Memory B cell (primary cell): Measurements from ENCODE around the gene ZNF836.

Experiments
- ATAC-seq: fragments of 150-1000 bp; cut with Tn5 transposase; 2 replicates; pipeline ENCODE4 v1.10.0; 2021; ENCODE audit warnings: low read depth, mild to moderate bottlenecking, moderate library complexity
- DNase-seq, 2 donors: peaks; one replicate each; pipeline ENCODE4 v3.0.0; 2022; ENCODE audit warnings: low spot score in 2 of 2
- H3K27ac Mint-ChIP-seq: one replicate; pipeline ENCODE4 v1.8.0; 2022; ENCODE audit warnings: mild to moderate bottlenecking, moderate library complexity, mixed read lengths
- H3K27me3 Mint-ChIP-seq: one replicate; pipeline ENCODE4 v1.8.0; 2022; ENCODE audit warnings: mixed read lengths
- H3K36me3 Mint-ChIP-seq: one replicate; pipeline ENCODE4 v1.8.0; 2022; ENCODE audit warnings: mild to moderate bottlenecking, mixed read lengths
- H3K4me1 Mint-ChIP-seq: one replicate; pipeline ENCODE4 v1.8.0; 2022; ENCODE audit warnings: mixed read lengths
- H3K4me3 Mint-ChIP-seq: one replicate; pipeline ENCODE4 v1.8.0; 2022; ENCODE audit warnings: mild to moderate bottlenecking, moderate library complexity, mixed read lengths
- H3K9me3 Mint-ChIP-seq: one replicate; pipeline ENCODE4 v1.8.0; 2022; ENCODE audit warnings: mixed read lengths

The ZNF836 gene

DNA sequence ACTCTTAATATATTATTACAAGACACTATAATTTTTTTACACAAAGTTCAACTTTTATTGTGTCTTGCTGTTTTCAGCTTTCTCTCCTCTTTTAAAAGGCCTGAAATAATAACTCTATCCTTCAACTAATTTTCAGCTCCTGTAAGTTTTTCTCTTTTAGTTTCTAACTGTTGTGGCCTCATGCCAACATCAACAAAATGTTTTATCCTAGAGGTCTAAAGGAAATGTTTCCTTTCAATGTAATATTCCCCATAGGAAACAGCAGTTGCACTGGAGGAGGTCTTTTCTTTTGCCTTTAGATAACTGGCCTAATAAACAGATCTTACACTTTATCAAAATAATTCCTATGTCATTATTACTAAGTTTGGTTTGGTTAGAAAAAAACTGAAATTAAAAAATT lies 23.2 kb downstream of the ZNF836 start:
- H3K27ac Mint-ChIP-seq: no peak overlapping the region
- peaks cover 22% of the 10 kb centered on the region for H3K36me3 Mint-ChIP-seq

DNA sequence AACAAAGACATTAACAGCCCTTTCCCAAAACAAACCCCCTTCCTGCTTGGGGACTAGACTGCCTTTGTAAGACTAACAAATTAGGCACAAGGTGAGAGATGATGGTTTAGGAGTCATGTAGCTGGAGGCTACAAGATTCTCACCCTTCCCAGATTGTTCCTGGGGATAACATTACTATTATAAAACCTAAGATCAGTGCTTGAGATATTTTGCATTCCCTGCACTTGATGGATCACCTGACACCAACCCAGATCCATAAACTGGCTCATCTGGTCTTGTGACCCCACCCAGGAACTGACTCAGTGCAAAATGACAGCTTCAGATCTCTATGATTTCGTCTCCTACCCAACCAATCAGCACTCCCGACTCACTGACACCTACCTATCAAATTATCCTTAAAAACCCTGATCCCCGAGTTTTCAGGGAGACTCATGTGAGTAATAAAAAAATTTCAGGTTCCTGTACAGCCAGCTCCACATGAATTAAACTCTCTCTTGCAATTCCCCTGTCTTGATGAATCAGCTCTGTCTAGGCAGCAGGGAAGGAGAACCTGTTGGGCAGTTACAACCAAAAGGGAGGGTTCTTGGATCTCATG lies 29.3 kb downstream of the ZNF836 start:
- DNase-seq (no peak), ATAC-seq (no peak)
- no peak overlapping the region for H3K4me3 Mint-ChIP-seq
- H3K4me1 Mint-ChIP-seq: peaks cover 14% of the 10 kb centered on the region
- H3K27me3 Mint-ChIP-seq: no peaks in the 10 kb centered on the region
- peaks cover 1% of the 10 kb centered on the region for H3K36me3 Mint-ChIP-seq
- peaks cover 5% of the 10 kb centered on the region for H3K9me3 Mint-ChIP-seq
- H3K27ac Mint-ChIP-seq: no peak overlapping the region

More for the DNA sequence above, 23.2 kb downstream of the ZNF836 start:
- Mint-ChIP-seq H3K4me3 (no peak overlapping the region), H3K4me1 (peaks cover 4% of the 10 kb centered on the region), H3K27me3 (no peaks in the 10 kb centered on the region), H3K9me3 (peaks cover 12% of the 10 kb centered on the region)
- ATAC-seq: no peak
- DNase-seq: no peak

DNA sequence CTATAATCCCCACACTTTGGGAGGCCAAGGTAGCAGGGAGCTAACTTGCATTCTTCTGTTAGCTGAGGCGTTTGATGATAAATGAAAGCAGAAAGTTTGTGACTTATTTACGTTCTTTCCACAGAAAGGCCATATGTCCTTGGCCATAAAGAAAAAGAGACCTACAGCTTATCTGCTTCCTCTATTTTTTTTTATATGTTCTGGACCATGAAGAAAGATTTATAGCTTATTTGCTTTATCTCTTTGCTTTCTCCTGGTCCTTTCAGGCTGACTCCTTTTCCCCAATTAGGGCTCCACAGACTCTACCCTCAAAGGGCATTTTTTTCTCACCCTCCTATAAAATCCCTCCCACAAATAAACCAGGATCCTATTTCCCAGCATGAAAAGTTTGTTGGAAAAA lies 30.2 kb downstream of the ZNF836 start:
- ATAC-seq: no peak
- DNase-seq: no peak
- Mint-ChIP-seq H3K27ac (no peak overlapping the region), H3K27me3 (no peaks in the 10 kb centered on the region), H3K4me1 (peaks cover 14% of the 10 kb centered on the region), H3K9me3 (peaks cover 5% of the 10 kb centered on the region), H3K4me3 (no peak overlapping the region), H3K36me3 (peaks cover 1% of the 10 kb centered on the region)

DNA sequence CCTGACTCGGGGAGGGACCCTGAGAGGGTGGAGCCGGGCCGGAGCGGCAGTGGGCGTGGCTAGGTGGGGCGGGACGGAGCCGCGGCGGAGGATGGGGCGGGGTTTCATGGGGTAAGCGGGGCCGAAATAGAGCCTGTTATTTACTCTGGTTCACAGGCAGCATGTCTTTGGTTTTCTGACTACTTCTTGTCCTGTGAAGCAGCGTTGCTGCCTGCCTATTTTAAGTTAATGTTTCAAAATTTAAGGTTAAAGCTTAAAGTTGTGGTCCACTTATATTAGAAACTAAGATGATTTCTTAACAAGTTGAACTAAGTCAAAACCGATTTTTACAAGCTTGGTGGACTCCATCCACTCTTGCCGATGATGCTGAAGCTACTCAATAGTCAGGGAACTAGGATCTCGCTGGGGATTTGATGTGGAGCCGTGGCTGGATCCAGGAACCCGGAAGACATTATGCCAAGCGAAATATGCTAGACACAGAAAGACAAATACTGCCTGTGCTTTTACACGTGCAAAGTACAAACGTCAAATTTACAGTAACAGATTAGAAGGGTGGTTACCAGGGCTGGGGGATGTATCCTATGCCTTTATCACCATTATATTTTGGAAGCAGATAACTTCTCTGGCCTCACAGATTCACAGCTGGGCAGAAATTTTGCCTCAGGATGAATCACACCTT lies 31.2 kb downstream of the ZNF836 start:
- peaks cover 5% of the 10 kb centered on the region for H3K36me3 Mint-ChIP-seq
- H3K9me3 Mint-ChIP-seq: peaks cover 4% of the 10 kb centered on the region
- peaks cover 14% of the 10 kb centered on the region for H3K4me1 Mint-ChIP-seq
- peak overlapping the region; percentile 57 for H3K27ac Mint-ChIP-seq
- no peaks in the 10 kb centered on the region for H3K27me3 Mint-ChIP-seq
- DNase-seq (peak in 1 of 2 donors; percentile 99), ATAC-seq (peak; percentile 95)
- H3K4me3 Mint-ChIP-seq: peak overlapping the region; percentile 95

DNA sequence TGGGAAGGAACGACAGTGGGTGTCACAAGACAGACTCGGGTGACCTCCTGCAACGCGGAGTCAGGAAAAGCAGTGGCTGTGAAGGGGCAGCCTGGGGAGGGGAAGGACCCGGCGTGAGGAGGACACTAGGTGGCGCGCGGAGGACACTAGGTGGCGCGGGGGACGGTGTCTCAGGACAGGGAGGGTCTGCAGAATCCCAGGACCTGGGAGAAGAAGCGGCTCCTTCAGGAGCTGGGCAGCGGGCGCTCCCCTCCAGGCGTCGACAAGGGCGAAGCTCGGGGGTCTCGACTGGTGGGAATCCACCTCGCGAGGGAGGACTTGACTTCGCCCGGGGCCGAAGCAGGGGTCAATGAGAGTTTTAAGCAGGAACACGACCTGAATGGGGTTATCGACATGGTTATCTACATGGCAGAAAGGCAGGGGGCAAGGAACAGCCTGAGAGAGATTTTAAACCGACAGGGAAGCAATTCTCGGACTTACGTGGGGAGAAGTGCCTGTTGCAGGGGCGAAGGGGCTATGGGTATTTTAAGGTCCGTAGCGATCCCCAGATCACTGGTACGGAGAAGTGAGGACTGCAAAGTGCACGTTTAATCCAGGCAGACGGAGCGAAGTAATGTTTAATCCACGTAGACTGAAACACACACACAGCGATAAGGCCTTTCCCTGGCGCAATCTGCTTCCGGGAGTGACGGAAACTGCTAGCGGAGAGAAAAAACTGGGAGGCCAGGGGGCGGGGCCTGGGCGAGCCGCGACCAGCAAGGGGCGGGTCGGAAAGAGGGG lies 32.0 kb downstream of the ZNF836 start, which contains the start of gene ZNF616:
Gene ZNF616, minus strand, starts transcription at position 687 of the 780 bp plus-strand sequence. CDS start 9,426 bp downstream, outside the sequence.
- Mint-ChIP-seq H3K36me3 (peaks cover 7% of the 10 kb centered on the region), H3K4me1 (peaks cover 13% of the 10 kb centered on the region), H3K27me3 (no peaks in the 10 kb centered on the region), H3K9me3 (peaks cover 6% of the 10 kb centered on the region), H3K4me3 (peak within 1 kb of the TSS; percentile 95), H3K27ac (peak within 1 kb of the TSS; percentile 57)
- ATAC-seq (peak; percentile 64), DNase-seq (peak; percentile 60 to 96)

DNA sequence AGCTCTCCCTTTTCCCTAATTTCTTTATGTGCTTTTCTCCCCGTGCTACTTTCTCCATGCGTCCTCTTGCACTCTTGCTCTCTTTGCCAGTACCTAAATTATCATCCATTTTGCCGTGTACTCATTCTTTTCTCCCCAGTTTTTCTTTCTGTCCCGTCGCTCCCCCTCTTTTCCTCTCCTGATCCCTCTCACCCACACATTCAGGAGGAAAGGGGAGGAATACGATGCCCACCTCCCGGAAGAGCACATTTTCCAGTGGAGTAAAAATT lies 32.5 kb downstream of the ZNF836 start:
- H3K27ac Mint-ChIP-seq: peak overlapping the region; percentile 57
- peaks cover 7% of the 10 kb centered on the region for H3K36me3 Mint-ChIP-seq
- peaks cover 6% of the 10 kb centered on the region for H3K9me3 Mint-ChIP-seq
- no peaks in the 10 kb centered on the region for H3K27me3 Mint-ChIP-seq
- H3K4me3 Mint-ChIP-seq: peak overlapping the region; percentile 95
- DNase-seq: no peak
- no peak for ATAC-seq
- H3K4me1 Mint-ChIP-seq: peaks cover 13% of the 10 kb centered on the region

DNA sequence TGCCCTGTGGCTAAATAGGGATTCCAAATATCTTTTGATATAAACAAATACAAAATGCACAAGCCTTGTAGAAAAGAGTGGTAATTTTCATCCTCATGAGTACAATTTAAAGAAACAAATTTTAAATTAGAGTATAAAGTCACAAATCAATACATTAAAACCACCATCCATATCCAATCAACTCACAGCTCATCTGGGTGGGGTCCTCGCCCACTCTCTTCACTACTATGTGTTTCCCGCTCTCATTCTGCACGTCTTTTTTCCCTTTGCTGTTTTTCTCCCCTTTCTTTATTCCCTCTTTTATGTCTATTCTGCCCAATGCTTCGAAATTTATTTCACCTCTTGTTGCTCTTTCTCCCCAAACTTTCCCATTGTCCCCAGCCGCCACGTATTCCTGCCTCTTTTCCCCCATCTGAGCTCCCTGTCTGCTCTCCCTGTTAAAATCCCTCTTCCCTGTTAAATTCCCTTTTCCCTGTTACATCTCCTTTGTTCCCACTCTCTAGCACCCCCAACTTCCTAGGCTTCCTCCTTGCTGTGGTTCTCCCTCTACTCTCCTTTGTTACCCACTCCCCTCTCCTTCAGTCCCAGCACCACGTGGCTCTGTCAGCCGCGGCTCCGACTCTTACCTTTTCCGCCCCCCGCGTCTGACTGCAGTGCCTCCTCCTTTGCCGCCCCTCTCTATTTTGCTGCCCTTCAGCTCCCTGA lies 33.0 kb downstream of the ZNF836 start:
- ATAC-seq (no peak), DNase-seq (no peak)
- Mint-ChIP-seq H3K9me3 (peaks cover 6% of the 10 kb centered on the region), H3K4me1 (peaks cover 13% of the 10 kb centered on the region), H3K27me3 (no peaks in the 10 kb centered on the region), H3K36me3 (peaks cover 9% of the 10 kb centered on the region), H3K4me3 (peak overlapping the region; percentile 95), H3K27ac (peak overlapping the region; percentile 57)

DNA sequence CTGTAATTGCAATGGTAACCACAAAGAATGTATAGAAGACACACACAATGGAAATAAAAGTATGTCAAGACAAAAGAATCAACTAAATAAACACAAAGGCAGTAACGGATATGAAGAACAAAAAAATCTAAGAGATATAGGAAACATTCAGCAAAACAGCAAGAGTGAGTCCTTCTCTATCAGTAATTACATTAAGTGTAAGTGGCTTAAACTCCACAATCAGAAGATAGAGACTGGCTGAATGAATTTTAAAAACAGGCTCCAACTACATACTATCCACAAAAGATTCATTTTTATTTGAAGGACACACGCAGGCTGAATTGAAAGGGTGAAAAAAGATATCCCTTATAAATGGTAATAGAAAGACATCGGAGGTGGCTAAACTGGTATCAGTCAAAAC lies 51.1 kb downstream of the ZNF836 start:
- Mint-ChIP-seq H3K4me1 (no peaks in the 10 kb centered on the region), H3K4me3 (no peak overlapping the region), H3K9me3 (peaks cover 24% of the 10 kb centered on the region), H3K27ac (no peak overlapping the region), H3K27me3 (no peaks in the 10 kb centered on the region), H3K36me3 (peaks cover 83% of the 10 kb centered on the region)
- no peak for DNase-seq
- no peak for ATAC-seq

DNA sequence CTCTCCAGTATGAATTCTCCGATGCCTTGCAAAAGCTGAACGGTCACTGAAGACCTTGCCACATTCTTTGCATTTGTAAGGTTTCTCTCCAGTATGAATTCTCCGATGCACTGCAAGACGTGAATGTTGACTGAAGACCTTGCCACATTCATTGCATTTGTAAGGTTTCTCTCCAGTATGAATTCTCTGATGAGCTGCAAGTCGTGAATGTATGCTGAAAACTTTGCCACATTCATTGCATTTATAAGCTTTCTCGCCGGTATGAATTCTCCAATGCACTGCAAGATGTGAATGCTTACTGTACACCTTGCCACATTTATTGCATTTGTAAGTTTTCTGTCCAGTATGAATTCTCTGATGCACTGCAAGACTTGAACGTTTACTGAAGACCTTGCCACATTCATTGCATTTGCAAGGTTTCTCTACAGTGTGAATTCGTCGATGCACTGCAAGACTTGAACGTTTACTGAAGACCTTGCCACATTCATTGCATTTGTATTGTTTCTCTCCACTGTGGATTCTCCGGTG lies 55.8 kb downstream of the ZNF836 start:
- Mint-ChIP-seq H3K4me3 (no peak overlapping the region), H3K27me3 (no peaks in the 10 kb centered on the region), H3K27ac (no peak overlapping the region), H3K9me3 (peaks cover 30% of the 10 kb centered on the region), H3K4me1 (no peaks in the 10 kb centered on the region), H3K36me3 (peaks cover 56% of the 10 kb centered on the region)
- DNase-seq (no peak), ATAC-seq (no peak)

DNA sequence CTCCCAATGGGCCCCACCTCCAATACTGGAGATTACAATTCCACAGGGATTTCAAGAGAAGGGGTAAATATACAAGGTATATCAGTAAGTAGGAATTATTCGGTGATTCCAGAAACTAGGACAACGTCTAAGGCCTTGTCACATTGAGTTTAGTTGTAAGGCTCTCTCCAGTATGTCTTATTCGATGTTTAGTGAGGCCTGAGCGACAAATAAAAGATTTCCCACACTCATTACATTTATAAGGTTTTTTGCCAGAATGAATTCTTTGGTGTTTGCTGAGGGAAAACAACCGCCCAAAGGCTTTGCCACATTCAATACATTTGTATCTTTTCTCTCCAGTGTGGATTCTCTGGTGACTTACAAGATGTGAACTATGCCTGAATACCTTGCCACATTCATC lies 56.7 kb downstream of the ZNF836 start:
- DNase-seq (no peak), ATAC-seq (no peak)
- Mint-ChIP-seq H3K27me3 (no peaks in the 10 kb centered on the region), H3K27ac (no peak overlapping the region), H3K9me3 (peaks cover 27% of the 10 kb centered on the region), H3K4me3 (no peak overlapping the region), H3K36me3 (peaks cover 49% of the 10 kb centered on the region), H3K4me1 (no peaks in the 10 kb centered on the region)

DNA sequence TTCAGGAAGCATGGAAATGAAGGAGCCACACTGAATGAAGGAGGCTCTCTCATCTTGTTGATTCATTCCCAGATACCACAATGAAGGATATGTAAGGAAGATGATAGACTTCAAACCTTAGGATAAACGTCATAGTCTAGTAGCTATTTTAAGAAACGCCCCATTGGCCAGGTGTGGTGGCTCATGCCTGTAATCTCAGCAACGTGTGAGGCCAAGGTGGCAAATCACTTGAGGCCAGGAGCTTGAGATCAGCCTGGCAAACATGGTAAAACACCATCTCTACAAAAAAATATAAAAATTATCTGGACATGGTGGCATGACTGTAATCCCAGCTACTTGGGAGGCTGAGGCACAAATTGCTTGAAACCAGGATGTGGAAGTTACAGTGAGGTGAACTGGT lies 58.8 kb downstream of the ZNF836 start:
- Mint-ChIP-seq H3K27ac (no peak overlapping the region), H3K27me3 (no peaks in the 10 kb centered on the region), H3K36me3 (peaks cover 32% of the 10 kb centered on the region), H3K4me3 (no peak overlapping the region), H3K4me1 (no peaks in the 10 kb centered on the region), H3K9me3 (peaks cover 22% of the 10 kb centered on the region)
- DNase-seq (no peak), ATAC-seq (no peak)

DNA sequence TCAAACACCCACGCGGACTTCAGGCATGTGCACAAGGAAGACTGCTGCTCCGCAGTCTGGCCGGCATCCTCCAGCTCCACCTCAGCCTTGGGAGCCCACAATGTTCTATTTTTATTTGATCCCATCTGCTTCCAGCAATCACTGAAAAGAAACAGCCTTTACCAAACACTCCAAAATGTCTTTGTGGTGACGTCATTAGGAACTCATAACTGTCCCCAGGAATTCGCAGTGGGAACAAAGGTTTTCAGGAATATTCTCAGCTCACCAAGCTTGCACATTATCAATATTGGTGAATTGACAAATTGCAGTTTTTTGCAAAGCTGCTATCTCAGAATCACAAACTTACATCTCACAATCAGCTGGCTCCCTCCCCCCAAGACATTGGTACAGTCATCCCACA lies 60.6 kb downstream of the ZNF836 start:
- Mint-ChIP-seq H3K4me3 (no peak overlapping the region), H3K27me3 (peaks cover 3% of the 10 kb centered on the region), H3K36me3 (peaks cover 27% of the 10 kb centered on the region), H3K9me3 (peaks cover 25% of the 10 kb centered on the region), H3K4me1 (no peaks in the 10 kb centered on the region), H3K27ac (no peak overlapping the region)
- DNase-seq (no peak), ATAC-seq (no peak)
